Activated CD4-positive, alpha-beta T cell treated with anti-CD3 and anti-CD28 coated beads for 1 hour (primary cell): ENCODE results near the gene IGF2BP3.
"Not testable (repeated sequence)": the region's sequence is repeated elsewhere in the genome, so short reads cannot be mapped to it uniquely, and the experiment has no call there.

Source experiments
- DNase-seq: peaks from one replicate; pipeline ENCODE4 v3.0.0-alpha.2; 2020

The IGF2BP3 gene

DNA sequence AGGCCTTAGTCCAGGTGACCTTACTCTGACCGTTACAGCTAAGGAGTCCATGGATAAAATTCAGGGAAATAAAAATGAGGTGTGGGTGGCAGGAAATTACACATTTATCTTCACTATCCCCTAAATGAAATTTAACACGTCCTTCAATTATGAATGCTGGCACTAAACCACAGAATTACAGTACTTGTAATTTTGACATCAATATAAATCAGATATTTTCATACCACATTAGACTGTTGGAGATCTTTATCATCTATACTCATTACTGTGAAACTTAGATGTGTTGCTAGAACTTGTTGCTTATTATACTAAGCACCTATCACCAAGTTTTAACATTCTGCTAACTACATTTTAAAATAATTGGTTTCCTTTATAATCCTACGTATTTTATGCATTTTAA lies 51.1 kb downstream of the IGF2BP3 start:
- DNase-seq, result no peak

DNA sequence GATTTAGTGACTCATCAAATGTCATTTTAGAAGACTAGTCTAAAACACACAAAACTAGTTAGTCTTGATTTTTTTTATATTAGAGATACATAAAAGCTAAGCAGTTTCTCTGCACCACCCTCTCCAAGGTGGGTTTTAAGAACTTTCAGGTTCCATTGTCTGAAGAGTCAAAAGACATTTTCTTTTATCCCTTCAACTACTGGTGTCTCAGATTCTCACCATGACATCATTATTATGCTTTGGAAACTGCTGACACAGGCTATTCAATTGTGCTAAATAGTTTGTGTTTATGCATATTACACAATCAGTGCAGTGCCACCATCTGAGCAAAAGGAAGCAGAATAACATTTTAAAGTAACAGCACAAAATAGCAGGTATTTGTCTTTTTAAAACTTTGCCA lies 52.2 kb downstream of the IGF2BP3 start:
- DNase-seq, result no peak

DNA sequence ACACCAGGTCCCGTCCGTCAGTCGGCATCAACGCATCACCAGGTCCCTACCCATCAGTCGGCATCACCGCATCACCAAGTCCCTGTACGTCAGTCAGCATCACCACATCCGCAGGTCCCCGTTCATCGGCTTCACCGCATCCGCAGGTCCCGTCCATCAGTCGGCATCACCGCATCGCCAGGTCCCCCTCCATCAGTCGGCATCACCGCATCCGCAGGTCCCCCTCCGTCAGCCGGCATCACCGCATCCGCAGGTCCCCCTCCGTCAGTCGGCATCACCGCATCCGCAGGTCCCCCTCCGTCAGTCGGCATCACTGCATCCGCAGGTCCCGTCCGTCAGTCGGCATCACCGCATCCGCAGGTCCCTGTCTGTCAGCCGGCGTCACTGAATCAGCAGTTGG lies 55.1 kb downstream of the IGF2BP3 start:
- no peak for DNase-seq

DNA sequence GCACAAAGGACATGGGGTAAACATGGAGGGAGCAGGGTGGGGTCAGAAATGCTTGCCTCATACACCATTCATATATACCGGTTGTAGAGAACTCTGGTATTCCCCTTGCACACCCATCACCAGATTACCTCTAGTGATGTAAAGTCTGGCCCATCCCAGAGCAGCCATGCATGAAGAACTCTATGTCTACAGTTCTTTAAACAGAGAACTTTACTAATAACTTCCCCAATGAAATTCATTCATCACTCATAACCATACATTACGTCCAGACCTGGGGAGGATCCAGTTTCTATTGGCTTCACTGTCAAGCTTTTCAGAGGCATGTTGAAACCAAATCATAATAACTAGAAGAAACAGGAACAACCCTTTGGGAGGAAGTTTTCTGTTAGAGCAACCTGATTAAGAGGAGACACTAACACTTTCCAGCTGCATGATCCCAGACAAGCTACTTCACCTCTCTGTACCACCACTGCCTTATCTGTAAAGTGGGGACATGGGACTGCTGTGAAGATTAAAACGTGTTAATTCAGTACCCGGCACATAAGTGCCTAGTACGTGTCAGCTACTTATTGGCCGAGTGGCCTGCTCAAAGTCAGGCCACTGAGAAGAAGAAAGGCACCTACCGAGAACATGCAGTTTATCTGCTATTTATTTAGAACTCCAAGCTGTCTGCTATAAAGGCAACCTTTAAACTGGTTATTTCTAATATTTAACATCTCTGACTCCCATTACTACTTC lies 59.7 kb downstream of the IGF2BP3 start:
- DNase-seq, result no peak

DNA sequence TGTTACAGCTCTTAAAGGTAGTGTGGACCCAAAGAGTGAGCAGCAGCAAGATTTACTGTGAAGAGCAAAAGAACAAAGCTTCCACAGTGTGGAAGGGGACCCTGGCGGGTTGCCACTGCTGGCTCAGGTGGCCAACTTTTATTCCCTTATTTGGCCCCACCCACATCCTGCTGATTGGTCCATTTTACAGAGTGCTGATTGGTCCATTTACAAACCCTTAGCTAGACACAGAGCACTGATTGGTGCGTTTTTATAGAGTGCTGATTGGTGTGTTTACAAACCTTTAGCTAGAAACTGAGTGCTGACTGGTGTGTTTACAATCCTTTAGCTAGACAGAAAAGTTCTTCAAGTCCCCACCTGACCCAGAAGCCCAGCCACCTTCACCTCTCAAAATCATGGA lies 63.7 kb downstream of the IGF2BP3 start:
- not testable (repeated sequence) for DNase-seq

DNA sequence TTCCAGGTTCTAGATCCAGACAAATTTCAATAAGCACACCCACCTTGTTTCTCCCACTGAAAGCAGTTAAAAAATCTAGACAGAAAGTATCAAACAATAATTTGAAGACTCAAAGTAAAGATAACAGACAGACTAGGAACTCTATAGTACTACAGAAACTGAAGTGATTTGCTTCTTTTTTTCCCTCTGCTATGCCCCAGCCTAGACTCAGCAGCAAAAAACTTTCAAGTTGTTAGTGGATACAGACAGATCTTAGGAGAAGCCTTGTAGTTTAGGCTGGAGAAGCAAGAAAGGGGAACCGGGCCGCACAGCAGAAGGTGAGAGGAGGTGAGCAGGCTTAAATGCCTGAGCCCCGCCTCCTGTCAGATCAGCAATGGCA lies 65.1 kb downstream of the IGF2BP3 start:
- DNase-seq, result no peak

DNA sequence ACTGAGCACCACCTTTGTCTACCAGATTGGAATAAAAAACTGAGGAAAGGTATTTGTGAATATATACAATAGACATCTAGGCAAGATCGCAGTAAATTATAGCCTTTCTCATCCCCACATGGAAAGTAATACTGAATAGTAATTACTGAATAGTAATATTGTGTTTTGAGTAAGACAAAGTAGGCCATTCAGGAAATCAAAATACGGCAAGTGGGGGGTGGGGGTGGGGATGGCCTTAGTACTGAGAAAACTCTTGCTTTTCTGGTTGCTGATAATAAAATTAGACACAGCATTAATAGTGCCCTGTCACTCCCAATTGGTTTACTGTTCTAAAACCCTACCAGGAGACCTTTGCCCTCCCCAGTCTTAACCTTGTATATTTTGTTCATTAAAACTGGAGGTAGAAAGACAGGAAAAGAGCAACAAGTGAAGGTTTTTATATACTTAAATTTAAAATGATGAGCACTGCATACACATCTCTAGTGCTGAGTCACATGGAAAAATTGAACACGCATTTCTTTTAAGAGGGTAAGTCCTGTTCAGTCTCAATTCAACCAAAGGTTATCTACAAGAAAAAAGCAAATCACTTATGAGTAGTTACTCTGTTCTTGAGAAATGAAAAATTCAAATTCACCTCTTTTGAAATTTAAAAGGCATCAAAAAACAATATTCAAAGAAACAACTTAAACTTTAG lies 65.6 kb downstream of the IGF2BP3 start:
- no peak for DNase-seq

DNA sequence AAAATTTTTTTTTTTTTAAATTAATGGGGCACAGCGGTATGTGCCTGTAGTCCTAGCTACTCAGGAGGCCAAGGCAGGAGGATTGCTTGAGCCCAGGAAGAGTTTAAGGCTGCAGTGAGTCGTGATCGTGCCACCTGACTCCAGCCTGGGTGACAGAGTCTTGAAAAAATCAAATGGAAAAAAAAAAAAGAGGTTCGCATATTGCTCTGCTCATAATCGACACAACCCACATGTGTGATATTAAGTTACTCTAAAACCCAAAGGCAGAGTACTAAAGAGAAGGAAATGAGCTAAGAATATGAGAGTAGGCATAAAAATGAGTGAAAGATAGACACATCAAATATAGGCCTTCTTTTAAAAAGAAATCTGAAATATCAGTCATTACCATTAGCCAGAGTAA lies 66.3 kb downstream of the IGF2BP3 start:
- DNase-seq, result no peak

DNA sequence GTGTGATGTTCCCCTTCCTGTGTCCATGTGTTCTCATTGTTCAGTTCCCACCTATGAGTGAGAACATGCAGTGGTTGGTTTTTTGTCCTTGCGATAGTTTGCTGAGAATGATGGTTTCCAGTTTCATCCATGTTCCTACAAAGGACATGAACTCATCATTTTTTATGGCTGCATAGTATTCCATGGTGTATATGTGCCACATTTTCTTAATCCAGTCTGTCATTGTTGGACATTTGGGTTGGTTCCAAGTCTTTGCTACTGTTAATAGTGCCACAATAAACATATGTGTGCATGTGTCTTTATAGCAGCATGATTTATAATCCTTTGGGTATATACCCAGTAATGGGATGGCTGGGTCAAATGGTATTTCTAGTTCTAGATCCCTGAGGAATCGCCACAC lies 72.2 kb downstream of the IGF2BP3 start:
- DNase-seq, result not testable (repeated sequence)

DNA sequence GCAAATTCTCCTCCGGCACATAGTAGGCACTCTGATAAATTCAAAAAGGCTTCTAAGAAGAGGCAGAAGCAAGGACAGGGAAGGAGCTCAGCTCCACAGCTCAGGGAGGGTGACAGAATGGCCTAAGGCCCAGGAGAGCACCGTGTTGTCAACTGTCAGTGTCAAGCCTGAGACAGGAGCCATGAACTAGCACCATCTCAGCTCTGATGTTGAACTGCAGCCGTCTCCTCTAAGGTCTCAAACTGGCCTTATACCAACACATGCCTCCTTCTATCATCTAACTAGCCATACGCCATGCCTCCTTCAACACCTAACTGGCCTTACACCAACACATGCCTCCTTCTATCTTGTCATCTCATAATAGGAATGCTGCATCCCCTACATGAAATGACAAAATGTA lies 73.0 kb downstream of the IGF2BP3 start:
- no peak for DNase-seq

DNA sequence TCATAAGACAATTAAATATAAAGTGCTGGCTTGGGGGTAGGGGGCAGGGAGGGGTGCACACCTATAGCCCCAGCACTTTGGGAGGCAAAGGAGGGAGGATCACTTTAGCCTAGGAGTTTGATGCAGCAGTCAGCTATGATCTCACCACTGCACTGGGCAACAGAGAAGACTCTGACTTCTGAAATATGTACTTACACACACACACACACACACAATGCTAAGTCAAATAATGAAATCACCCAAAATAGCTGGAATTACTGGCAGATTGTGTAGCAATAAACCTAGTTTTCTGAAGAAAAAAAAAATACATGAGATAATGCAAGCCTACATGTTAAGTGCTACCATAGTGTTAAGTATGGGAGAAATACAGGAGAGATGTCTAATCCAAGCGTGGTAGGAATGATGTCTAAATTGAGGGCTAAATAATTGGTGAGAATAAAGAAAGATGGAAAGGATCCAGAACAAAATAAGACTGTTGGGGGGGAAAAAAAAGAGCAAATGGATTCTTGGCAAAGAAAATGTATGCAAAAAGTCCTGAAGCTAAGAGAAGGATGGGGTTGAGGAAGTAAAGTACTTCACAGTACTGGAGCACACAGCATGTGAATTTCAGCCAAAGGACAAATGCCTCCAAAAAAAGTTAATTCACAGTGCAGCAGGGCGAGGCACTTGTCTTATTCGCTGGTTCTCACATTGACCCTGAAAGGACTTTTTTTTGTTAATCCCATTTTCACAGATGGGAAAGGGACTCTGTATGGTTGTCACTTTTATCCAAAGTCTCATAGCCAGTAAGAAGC lies 73.9 kb downstream of the IGF2BP3 start:
- DNase-seq, result no peak

DNA sequence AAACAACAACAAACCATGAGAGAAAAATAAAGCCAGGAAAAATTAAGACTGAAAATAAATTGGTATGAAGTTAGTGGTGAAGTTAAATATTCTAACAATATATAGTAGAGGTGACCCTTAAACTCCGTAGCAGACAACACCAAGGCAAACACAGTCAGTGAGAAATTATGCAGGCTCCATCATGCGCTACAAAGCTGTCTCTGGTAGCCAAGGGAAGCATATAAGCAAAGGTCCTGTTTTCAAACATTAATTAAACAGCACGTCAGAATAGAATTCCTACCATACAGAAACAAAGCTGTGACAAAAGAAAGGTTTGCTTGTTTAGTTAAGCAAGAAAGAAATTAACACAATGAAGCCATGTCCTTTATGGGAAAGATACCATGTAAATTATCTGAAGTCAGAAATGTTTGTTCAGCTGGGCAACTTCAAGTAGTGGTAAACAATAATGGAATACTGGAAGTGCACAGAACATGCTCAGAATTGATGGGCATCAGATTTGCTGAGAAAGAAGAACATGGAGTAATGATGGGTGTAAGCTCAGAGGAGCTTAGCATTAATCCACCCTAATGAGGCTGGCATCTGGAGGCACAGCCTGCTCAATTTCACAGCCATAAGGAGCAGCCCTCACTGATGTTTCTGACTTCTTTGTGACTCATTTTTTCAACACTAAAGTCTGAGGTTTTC lies 75.7 kb downstream of the IGF2BP3 start:
- DNase-seq, result no peak

DNA sequence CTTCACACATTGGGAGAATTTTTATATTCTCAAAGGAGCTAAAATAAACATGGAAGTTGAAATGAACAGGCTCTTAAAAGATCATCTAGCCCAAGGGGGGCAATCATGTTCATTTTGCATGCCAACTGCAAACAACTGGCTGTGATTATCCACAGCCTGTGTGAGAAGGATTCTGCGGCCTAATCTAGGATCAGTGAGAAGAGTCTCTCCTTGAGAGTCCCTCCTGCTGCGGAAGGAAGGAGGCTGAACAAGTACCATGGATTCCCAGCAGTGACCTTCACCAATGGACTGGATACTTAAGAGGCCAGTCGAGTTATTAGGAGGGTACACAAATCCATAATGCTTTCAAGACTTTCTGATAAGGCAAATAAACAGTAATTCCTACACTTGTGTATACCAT lies 76.7 kb downstream of the IGF2BP3 start:
- DNase-seq, result no peak

DNA sequence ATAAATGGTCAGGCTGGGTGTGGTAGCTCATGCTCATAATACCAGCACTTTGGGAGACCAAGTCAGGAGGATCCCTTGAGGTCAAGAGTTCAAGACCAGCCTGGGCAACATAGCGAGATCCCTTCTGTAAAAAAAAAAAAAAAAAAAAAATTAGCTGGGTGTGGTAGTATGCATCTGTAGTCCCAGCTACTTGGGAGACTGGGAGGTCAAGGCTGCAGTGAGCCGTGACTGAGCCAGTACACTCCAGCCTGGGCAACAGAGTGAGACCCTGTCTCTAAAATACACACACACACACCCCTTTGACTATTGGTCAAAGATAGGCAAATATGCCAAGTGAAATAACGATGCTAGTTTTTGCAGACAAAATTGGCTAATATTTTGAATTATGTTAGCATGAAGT lies 80.6 kb downstream of the IGF2BP3 start:
- no peak for DNase-seq

DNA sequence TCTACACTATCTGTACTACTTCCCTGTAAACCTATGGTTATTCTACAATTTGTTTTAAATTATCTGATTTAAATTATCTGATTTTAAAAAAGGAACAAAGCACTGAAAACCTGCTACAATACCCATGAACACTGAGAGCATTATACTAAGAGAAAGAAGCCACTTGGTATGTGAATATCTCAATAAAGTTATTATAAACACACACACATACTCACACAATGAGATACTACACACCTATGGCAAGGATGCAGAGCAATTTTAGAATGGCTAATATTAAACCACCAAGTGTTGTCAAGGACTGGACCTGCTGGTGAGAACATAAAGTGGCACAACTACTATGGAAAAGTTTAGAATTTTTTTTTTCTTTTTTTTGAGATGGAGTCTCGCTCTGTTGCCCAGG lies 82.7 kb downstream of the IGF2BP3 start:
- DNase-seq, result no peak

DNA sequence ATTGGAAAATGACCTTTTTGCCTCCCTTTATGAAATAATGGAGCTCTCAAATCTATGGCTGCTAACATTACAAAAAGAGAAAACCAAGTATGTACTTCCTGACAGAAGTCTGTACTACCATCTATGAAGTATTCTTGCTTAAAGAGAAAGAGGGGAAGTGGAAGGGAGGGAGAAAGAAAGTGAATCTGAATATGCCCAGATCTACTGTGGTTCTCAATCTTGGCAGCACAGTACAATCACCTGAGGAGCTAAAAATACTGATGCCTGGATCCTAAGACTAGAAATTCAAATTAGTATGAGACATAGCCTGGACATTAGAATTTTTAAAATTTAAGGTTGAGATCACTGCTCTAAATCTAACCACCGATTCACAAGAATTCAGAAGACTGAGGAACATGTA lies 85.2 kb downstream of the IGF2BP3 start:
- DNase-seq, result no peak

DNA sequence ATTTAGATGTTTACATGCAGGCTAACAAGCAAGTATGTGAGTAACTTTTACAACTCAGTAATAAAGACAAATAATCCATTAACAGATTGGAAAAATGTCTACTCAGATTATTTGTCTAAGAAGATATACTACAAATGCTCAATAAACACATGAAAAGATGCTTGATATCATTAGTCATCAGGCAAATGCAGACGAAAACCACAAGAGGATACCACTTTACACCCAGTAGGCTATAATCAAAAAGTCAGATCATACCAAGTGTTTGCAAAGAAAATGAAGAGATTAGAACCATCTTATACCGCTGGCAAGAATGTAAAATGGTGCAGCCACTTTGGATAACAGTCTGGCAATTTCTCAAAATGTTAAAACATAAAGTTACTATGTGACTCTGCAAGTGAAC lies 87.1 kb downstream of the IGF2BP3 start:
- no peak for DNase-seq

DNA sequence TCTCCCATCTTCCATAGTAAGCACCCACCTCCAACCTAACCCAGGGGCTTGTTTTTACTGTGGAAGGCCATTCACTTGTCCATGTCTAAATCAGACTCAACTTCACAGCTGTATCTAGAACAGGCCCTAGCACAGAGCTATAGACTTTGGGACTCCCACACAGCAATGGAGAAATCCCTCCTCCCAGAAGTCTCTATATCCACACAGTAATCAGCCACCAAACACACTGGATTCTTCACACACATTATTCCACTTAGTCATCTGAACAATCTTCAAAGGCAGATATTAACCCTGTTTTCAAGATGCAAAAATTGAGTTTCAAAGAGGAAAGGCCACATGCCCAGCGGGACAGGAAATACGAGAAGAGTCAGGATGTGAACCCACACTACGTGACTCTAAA lies 89.3 kb downstream of the IGF2BP3 start:
- no peak for DNase-seq

DNA sequence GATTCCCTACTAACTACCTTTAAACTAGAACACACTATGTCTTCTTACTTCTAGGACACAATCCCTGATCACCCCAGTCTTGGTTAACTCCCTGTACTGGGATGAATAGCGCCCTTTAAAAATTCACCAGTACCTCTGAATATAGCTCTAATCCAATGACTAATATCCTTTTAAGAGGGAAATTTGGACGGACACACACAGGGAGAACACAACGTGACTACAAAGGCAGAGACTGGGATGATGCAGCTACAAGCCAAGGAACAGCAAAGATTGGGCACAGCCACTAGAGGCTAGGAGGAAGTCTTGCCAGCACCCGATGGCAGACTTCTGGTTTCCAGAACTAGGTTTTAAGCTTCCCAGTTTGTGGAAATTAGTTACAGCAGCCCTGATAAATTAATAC lies 89.7 kb downstream of the IGF2BP3 start:
- no peak for DNase-seq

DNA sequence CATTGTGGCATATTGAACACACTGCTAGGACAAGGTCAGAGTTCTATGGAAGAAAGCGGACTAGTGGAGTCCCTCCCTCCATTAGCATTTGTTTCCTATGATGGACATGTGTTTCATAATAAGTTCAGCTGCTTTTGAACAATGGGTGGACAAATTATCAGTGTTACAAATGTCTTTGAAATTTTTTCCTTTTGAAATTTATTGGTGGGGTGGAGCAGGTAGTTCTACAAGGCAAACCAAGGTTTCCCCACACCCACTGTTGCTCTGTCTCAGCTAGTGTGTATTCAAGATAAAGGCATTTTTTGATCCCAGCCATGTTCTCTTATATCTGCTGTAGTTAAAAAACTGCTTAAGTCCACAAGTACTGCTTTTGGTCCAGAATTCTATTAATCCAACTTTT lies 91.3 kb downstream of the IGF2BP3 start:
- DNase-seq, result no peak

DNA sequence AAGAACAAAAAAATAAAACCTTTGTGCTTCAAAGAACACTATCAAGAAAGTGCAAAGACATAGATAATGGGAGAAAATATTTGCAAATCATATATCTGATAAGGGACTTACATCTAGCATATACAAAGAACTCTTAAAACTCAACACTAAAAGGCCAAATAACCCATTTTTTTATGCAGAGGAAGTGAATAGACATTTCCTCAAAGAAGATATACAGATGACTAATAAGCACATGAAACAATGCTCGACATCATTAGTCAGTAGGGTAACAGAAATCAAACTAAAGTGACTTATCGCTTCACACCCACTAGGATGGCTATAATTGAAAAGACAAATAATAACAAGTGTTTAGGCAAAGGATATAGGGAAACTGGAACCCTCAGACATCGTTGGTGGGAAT lies 93.2 kb downstream of the IGF2BP3 start:
- no peak for DNase-seq

DNA sequence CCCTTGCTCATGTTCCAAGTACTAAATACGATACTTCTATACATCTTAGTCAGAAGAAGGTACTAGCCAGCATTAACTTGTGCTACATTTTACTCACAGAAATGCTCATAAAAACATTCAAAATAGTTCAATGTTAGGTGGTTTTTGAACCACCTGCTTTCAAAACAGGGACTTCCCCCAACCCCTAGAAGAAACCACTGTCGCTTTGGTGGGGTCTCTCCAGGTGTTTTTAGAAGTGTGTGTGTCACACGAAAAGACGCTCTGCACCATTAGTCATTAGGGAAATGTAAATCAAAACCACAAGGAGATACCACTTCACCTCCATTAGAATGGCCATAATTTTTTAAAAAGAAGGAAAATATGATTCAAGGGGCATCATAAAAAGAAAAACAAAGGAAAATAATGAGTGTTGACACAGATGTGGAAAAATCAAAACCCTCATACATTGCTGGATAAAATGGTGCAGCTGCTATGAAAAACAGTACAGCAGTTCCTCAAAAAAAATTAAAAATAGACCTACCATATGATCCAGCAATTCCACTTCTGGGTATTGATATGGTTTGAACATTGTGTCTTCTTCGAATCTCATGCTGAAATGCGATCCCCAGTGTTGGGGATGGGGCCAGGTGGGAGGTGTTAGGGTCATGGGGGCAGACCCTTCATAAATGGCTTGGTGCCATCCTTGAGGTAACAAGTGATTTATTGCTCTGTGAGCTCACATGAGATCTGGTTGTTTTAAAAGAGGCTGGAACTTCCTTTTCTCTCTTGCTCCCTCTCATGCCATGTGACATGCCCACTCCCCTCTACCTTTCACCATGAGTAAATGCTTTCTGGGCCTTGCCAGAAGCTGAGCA lies 96.9 kb downstream of the IGF2BP3 start:
- DNase-seq, result peak; percentile 24

DNA sequence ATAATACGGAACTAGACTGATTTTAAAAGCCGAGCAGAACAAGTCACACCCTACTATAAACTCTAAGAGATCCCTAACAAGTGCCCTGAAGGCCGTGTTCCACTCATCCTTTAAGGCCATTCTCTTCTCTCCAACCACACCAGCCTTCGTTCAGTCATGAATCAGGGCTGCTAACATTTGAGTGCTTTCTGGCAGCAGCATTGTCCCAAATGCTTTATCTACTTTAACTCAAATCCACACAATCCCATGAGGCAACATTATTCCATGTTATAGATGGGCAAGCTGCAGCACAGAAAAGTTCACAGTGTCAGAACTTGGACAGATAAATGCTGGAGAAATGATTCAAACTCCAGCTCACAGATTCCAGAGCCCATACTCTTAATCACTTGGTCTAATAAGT lies 97.7 kb downstream of the IGF2BP3 start:
- DNase-seq, result no peak
